ENCODE data around the gene PARD3B. TPM values are rescaled to one million over a fixed set of nuclear protein-coding genes. Genes with fewer than 3 reads are reported as not detected.

PARD3B gene
- total RNA-seq, 1 experiment from 2014 or later = 7.6 TPM

- intact Hi-C loops (cut with micrococcal nuclease; ENCODE audit: unreplicated experiment) = no loop called here
- BruUV-seq (replicated peaks) = no TSS peak
- DNase-seq (ENCODE audit: low spot score) = no peak
- H3K4me3 ChIP-seq (ENCODE audit: low read depth, low read length, poor library complexity, severe bottlenecking) = no peak overlapping the region
- H3K36me3 ChIP-seq (ENCODE audit: insufficient read depth, low read length, poor library complexity, severe bottlenecking) = no peaks in the 10 kb centered on the region
- no peaks in the 10 kb centered on the region for H3K27me3 ChIP-seq (replicated peaks; ENCODE audit: insufficient read depth, low read depth, low read length, poor library complexity)
- H3K4me1 ChIP-seq (ENCODE audit: insufficient read depth, low read length, poor library complexity, severe bottlenecking) = peaks cover 8% of the 10 kb centered on the region
- no peak overlapping the region for H3K27ac ChIP-seq (ENCODE audit: low read depth, low read length, poor library complexity, severe bottlenecking)
- no peaks in the 10 kb centered on the region for H3K9me3 ChIP-seq (ENCODE audit: low read depth, low read length, poor library complexity, severe bottlenecking)
- TF ChIP-seq CTCF (conservative IDR thresholded peaks at IDR 0.05; ENCODE audit: low read depth, low read length) = no peak
- ChIA-PET POLR2A (ENCODE audit: low non-redundant PET) (no interaction called here), CTCF (no interaction called here)
These were observed 860.5 kb downstream of the PARD3B start for GRCh38 chr2:205405752-205406151.

- no peaks in the 10 kb centered on the region for H3K27me3 ChIP-seq (replicated peaks; ENCODE audit: insufficient read depth, low read depth, low read length, poor library complexity)
- no peaks in the 10 kb centered on the region for H3K9me3 ChIP-seq (ENCODE audit: low read depth, low read length, poor library complexity, severe bottlenecking)
- TF ChIP-seq EZH2 (IDR thresholded peaks at IDR 0.05; ENCODE audit: borderline replicate concordance, low read depth, low read length, poor library complexity, severe bottlenecking) = no peak
- TF ChIP-seq CTCF (conservative IDR thresholded peaks at IDR 0.05; ENCODE audit: low read depth, low read length) = no peak
- CTCF ChIA-PET = no interaction called here
- H3K27ac ChIP-seq (ENCODE audit: low read depth, low read length, poor library complexity, severe bottlenecking) = no peak overlapping the region
- POLR2A ChIA-PET (ENCODE audit: low non-redundant PET) = no interaction called here
- BruUV-seq (replicated peaks) = no TSS peak
- H3K36me3 ChIP-seq (ENCODE audit: insufficient read depth, low read length, poor library complexity, severe bottlenecking) = no peaks in the 10 kb centered on the region
- peaks cover 8% of the 10 kb centered on the region for H3K4me1 ChIP-seq (ENCODE audit: insufficient read depth, low read length, poor library complexity, severe bottlenecking)
- intact Hi-C loops (cut with micrococcal nuclease; ENCODE audit: unreplicated experiment) = no loop called here
- peak; percentile 37 for DNase-seq (ENCODE audit: low spot score)
- H3K4me3 ChIP-seq (ENCODE audit: low read depth, low read length, poor library complexity, severe bottlenecking) = no peak overlapping the region
These were observed 862.7 kb downstream of the PARD3B start for GRCh38 chr2:205407984-205408383.

- Histone ChIP-seq H3K9me3 (ENCODE audit: low read depth, low read length, poor library complexity, severe bottlenecking) (no peaks in the 10 kb centered on the region), H3K4me3 (ENCODE audit: low read depth, low read length, poor library complexity, severe bottlenecking) (no peak overlapping the region), H3K36me3 (ENCODE audit: insufficient read depth, low read length, poor library complexity, severe bottlenecking) (no peaks in the 10 kb centered on the region), H3K27ac (ENCODE audit: low read depth, low read length, poor library complexity, severe bottlenecking) (no peak overlapping the region), H3K4me1 (ENCODE audit: insufficient read depth, low read length, poor library complexity, severe bottlenecking) (peaks cover 8% of the 10 kb centered on the region), H3K27me3 (replicated peaks; ENCODE audit: insufficient read depth, low read depth, low read length, poor library complexity) (no peaks in the 10 kb centered on the region)
- no peak for TF ChIP-seq EZH2 (IDR thresholded peaks at IDR 0.05; ENCODE audit: borderline replicate concordance, low read depth, low read length, poor library complexity, severe bottlenecking)
- no peak for TF ChIP-seq CTCF (conservative IDR thresholded peaks at IDR 0.05; ENCODE audit: low read depth, low read length)
- DNase-seq (ENCODE audit: low spot score) = no peak
- BruUV-seq (replicated peaks) = no TSS peak
- CTCF ChIA-PET = no interaction called here
- POLR2A ChIA-PET (ENCODE audit: low non-redundant PET) = no interaction called here
- intact Hi-C loops (cut with micrococcal nuclease; ENCODE audit: unreplicated experiment) = no loop called here
These were observed 863.4 kb downstream of the PARD3B start for GRCh38 chr2:205408696-205409095.

All from A673 (cell line).